Measurements from ENCODE around the gene ACE.
A peak's percentile ranks its signal among the peaks of the same experiment; 100 is the strongest.

GRCh38 chr17:63433746-63434591, 42.9 kb upstream of the ACE start:
- TF ChIP-seq POLR2AphosphoS5 (IDR thresholded peaks at IDR 0.05): peak in 2 of 3 donors; percentile 27 to 60
- no peak for TF ChIP-seq CTCF (IDR thresholded peaks at IDR 0.05)
- TF ChIP-seq POLR2A (IDR thresholded peaks at IDR 0.05): no peak

All from breast epithelium (tissue), 3 donors.